IPS-15b (cell line): ENCODE data around the gene GABBR2.

ENCODE experiments used
- H3K27me3 ChIP-seq: one replicate; pipeline ENCODE4 v1.6.1; 2013; ENCODE audit warnings: low read length; ENCODE audit not compliant: control insufficient read depth, insufficient read depth
- H3K36me3 ChIP-seq: one replicate; pipeline ENCODE4 v1.6.1; 2013; ENCODE audit warnings: low read length; ENCODE audit not compliant: control insufficient read depth, insufficient read depth
- H3K4me1 ChIP-seq: one replicate; pipeline ENCODE4 v1.6.1; 2013; ENCODE audit warnings: mild to moderate bottlenecking, low read length; ENCODE audit not compliant: control insufficient read depth, insufficient read depth
- H3K4me3 ChIP-seq: one replicate; pipeline ENCODE4 v1.5.1; 2013; ENCODE audit warnings: low read depth, low read length
- H3K9ac ChIP-seq: one replicate; pipeline ENCODE4 v1.6.1; 2013; ENCODE audit warnings: low read depth, mild to moderate bottlenecking, low read length
- H3K9me3 ChIP-seq: one replicate; pipeline ENCODE4 v1.6.1; 2013; ENCODE audit warnings: mild to moderate bottlenecking, low read length; ENCODE audit not compliant: control insufficient read depth, insufficient read depth

GABBR2 gene

DNA sequence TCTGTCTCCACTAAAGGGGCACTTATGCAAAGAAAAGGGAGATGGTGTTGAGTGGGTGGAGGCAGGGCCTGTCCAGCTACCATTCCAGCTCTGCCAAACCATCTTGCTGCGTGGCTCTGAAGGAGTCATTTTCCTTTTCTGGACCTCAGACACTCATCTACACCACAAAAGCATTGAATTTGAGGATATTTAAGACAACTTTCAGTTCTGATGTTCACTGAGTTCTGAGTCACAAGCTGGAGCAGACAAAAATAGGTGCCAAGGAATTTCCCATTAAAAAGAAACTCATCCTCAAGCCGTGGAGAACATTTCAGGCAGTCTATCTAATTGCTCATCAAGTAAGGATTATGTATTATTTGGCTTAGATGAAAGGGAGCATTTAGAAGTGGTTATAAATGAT lies 258.2 kb downstream of the GABBR2 start:
- no peaks in the 10 kb centered on the region for H3K4me1 ChIP-seq
- H3K4me3 ChIP-seq, result no peak overlapping the region
- no peak overlapping the region for H3K9ac ChIP-seq
- H3K36me3 ChIP-seq, result no peaks in the 10 kb centered on the region
- no peaks in the 10 kb centered on the region for H3K9me3 ChIP-seq
- no peaks in the 10 kb centered on the region for H3K27me3 ChIP-seq

DNA sequence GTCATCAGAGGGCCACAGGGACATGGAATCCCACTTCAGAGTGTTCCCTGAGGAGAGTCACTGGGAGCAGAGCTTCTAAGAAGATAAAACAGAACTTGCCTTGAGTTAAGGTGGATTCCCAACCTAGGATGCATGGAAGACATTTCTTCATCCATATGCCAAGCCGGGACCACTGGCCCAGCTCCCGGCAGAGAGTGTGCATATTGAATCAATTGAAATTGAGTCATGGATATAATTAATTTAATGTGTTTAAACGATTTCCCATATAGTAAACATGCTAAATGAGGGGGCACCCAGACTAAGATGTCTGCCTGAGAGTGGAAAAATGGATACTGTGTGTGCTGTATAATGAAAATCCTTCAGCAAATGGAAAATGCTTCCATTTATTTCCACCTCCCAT lies 258.9 kb downstream of the GABBR2 start:
- no peak overlapping the region for H3K4me3 ChIP-seq
- no peaks in the 10 kb centered on the region for H3K36me3 ChIP-seq
- no peak overlapping the region for H3K9ac ChIP-seq
- no peaks in the 10 kb centered on the region for H3K4me1 ChIP-seq
- H3K27me3 ChIP-seq, result no peaks in the 10 kb centered on the region
- no peaks in the 10 kb centered on the region for H3K9me3 ChIP-seq

DNA sequence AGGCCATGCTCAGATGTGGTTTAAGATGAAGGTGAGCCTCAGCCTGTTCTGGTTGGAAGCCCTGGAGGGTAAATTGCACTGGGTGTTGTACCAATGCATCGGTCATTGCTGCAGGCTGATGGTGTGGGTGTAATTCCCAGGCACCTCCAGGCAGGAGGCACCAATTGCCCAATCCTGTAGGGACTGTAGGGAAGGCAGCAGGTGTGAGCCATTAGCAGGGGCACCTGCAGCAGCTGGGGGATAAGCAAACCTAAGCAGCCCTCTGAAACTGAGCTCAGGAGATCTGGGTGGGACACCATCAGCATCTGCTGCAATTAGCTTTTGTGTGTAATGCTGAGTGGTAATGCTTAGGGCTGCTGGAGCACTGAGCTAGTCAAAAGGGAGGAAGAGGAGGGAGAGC lies 263.2 kb downstream of the GABBR2 start:
- Histone ChIP-seq H3K9ac (no peak overlapping the region), H3K36me3 (no peaks in the 10 kb centered on the region), H3K4me1 (no peaks in the 10 kb centered on the region), H3K9me3 (no peaks in the 10 kb centered on the region), H3K4me3 (no peak overlapping the region), H3K27me3 (no peaks in the 10 kb centered on the region)

DNA sequence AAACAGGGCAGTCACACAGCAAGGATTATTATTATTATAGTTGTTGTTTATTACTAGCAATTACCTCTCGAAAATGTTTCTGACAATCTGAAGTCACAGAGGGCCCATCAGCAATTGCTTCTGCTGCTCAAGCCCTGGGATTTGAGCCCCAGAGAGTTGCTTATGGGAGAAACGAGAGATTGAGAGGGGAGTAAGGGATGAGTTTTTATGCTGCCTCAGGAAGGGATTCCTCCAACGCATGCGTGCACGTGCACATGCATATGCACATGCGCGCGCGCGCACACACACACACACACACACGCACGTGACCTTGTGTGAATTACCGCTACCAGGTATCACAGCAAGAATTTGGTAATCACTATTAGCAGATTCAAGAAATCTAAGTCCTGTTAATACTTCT lies 264.1 kb downstream of the GABBR2 start:
- Histone ChIP-seq H3K9me3 (no peaks in the 10 kb centered on the region), H3K36me3 (no peaks in the 10 kb centered on the region), H3K9ac (no peak overlapping the region), H3K4me3 (no peak overlapping the region), H3K4me1 (no peaks in the 10 kb centered on the region), H3K27me3 (no peaks in the 10 kb centered on the region)

DNA sequence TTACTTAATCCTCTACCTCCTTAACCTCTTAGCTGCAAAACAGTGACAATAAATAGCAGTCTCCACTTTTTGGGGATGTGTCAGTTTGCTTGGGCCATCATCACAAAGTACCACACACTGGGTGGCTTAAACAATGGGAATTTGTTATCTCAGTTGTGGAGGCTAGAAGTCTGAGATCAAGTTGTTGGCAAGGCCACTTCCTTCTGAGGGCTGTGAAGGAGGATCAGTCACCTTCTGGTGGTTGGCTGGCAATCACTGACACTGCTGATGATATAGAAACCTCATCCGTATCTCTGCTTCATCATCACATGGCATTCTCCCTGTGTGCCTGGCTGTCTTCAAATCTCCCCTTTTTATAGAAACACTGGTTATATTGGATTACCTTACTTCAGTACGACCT lies 266.2 kb downstream of the GABBR2 start:
- H3K27me3 ChIP-seq, result no peaks in the 10 kb centered on the region
- H3K4me3 ChIP-seq, result no peak overlapping the region
- H3K36me3 ChIP-seq, result no peaks in the 10 kb centered on the region
- H3K9me3 ChIP-seq, result no peaks in the 10 kb centered on the region
- no peaks in the 10 kb centered on the region for H3K4me1 ChIP-seq
- H3K9ac ChIP-seq, result no peak overlapping the region

DNA sequence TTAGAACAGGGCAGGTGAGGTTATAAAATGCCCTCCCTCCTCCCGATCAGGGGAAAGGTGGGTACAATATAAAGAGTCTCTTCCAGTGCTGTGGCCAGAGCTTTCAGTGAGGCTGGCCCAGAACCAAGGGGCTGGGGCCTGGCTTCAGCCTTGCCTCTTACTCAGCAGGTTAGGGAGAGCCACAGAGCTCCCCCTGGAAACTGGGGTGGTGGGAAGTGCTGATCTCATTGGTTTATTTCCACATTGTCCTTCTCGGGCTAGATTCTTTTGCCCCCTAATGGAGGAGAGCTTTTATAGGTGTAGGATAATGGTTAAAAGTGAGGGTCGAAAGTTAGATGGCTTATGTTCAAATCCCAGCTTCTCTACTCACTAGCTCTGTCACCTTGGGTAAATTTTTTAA lies 266.6 kb downstream of the GABBR2 start:
- H3K27me3 ChIP-seq, result no peaks in the 10 kb centered on the region
- H3K9me3 ChIP-seq, result no peaks in the 10 kb centered on the region
- no peak overlapping the region for H3K9ac ChIP-seq
- no peaks in the 10 kb centered on the region for H3K4me1 ChIP-seq
- H3K4me3 ChIP-seq, result no peak overlapping the region
- H3K36me3 ChIP-seq, result no peaks in the 10 kb centered on the region

DNA sequence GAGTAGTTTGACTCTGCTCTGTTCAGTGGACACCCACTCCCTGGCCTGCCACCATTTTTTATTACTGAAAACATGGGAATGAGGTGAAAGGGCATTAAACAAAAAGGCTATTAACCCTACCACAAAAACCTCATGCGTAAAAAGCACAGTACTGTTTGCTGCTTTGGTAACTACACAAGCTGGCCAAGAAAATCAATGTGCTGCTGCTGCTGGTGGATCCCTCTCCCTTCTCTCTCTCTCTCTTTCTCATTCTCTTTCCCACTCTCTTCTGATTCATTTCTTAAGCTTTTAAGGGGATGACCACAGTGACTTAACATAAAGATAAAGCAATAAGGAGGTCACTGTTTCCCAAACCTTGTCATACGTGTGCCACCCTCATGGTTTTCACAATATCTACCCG lies 270.1 kb downstream of the GABBR2 start:
- H3K4me3 ChIP-seq, result no peak overlapping the region
- no peaks in the 10 kb centered on the region for H3K36me3 ChIP-seq
- no peak overlapping the region for H3K9ac ChIP-seq
- no peaks in the 10 kb centered on the region for H3K27me3 ChIP-seq
- H3K9me3 ChIP-seq, result no peaks in the 10 kb centered on the region
- no peaks in the 10 kb centered on the region for H3K4me1 ChIP-seq

DNA sequence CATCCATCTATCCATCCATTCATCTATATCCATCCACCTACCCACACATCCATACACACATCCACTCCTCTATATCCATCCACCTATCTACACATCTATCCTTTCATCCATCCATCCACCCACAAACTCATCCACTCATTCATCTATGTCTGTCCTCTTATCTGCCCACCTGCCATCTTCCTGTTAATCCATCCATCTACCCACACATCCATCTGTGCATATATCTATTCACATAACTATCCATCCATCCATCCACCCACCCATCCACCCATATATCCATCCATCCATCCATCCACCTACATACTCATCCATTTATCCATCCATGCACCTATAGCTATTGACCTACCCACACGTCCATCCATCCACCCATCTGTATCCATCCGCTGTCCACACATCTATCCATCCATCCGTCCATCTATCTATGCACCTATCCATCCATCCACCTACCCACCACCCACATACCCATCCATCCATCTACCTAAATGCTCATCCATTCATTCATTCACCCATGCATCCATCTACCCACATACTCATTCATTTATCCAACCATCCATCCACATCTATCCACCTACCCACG lies 271.2 kb downstream of the GABBR2 start:
- no peaks in the 10 kb centered on the region for H3K36me3 ChIP-seq

DNA sequence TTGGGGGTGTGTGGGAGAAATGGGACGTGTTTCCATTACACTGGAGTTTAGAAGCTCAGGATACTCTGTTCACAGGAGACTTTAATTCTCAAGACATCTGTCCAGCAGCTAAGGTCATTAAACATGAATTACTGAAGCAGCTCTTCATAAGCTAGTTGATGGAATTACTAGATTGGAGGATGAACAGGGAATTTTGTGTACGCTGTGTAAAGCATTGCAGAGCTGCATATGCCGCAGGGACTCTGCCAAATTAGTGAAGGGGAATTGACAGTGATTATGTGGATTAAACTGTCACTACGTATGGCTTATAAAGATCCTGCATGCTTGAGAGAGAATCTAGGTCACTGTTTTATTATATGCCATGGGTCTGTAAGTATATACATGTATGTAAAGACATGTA lies 275.8 kb downstream of the GABBR2 start:
- no peak overlapping the region for H3K4me3 ChIP-seq
- H3K9ac ChIP-seq, result no peak overlapping the region
- no peaks in the 10 kb centered on the region for H3K36me3 ChIP-seq
- H3K9me3 ChIP-seq, result no peaks in the 10 kb centered on the region
- H3K27me3 ChIP-seq, result no peaks in the 10 kb centered on the region
- no peaks in the 10 kb centered on the region for H3K4me1 ChIP-seq

More for the DNA sequence above, 271.2 kb downstream of the GABBR2 start:
- Histone ChIP-seq H3K9ac (no peak overlapping the region), H3K27me3 (no peaks in the 10 kb centered on the region), H3K4me1 (no peaks in the 10 kb centered on the region), H3K4me3 (no peak overlapping the region), H3K9me3 (no peaks in the 10 kb centered on the region)

DNA sequence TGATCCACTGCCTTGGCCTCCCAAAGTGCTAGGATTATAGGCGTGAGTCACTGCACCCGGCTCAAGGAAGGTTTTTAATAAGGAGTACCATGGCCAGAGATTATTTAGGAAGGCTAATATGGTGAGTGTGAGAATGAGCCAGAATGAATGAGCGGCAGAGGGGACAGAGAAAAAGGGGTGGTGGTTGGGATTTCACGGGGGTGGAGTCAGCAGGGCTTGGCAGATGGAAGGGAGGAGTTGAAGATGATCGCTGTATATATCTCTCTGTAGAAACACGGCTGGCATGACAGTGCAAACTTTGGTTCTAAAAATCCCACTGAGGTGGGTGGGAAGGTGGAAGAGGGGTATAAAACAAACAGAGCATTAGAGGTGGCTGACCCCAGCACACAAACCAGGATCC lies 276.6 kb downstream of the GABBR2 start:
- H3K4me1 ChIP-seq, result no peaks in the 10 kb centered on the region
- H3K36me3 ChIP-seq, result no peaks in the 10 kb centered on the region
- H3K9ac ChIP-seq, result no peak overlapping the region
- no peaks in the 10 kb centered on the region for H3K27me3 ChIP-seq
- no peaks in the 10 kb centered on the region for H3K9me3 ChIP-seq
- no peak overlapping the region for H3K4me3 ChIP-seq

DNA sequence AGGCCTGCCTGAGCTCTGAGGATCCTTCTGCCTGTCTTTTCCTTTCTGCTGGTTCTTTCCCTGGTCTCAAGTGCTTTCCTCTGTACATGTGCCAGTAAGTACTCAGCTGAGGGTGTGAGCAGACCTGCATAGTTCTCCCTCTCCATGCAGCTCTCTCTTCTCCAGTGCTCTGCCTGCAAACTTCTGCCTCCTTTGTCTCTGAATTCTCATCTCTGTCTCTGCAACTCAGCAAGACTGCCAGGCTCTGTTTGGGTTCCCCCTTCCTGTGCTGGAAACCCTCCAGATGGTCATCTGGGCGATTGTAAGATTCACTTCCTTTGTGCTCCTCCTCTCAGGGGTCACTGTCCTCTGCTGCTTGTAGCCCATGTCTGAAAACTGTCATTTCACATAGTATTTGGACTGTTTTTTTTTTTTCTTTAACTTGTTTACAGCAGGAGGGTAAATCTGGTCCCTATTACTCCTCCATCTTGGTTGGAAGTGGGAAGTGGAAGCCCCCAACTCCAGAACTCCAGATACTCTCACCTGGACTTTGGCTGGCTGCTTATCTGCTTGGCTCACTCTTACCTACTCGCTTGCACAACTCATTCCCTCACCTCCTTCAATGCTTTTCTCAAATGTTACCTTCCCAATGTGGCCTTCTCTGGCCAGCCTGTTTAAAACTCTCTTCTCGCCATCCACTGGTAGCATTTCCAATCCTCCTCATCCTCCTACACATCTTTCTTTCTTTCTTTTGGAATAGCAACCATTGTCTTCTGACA lies 278.0 kb downstream of the GABBR2 start:
- Histone ChIP-seq H3K4me1 (no peaks in the 10 kb centered on the region), H3K4me3 (no peak overlapping the region), H3K9me3 (no peaks in the 10 kb centered on the region), H3K27me3 (no peaks in the 10 kb centered on the region), H3K9ac (no peak overlapping the region), H3K36me3 (no peaks in the 10 kb centered on the region)

DNA sequence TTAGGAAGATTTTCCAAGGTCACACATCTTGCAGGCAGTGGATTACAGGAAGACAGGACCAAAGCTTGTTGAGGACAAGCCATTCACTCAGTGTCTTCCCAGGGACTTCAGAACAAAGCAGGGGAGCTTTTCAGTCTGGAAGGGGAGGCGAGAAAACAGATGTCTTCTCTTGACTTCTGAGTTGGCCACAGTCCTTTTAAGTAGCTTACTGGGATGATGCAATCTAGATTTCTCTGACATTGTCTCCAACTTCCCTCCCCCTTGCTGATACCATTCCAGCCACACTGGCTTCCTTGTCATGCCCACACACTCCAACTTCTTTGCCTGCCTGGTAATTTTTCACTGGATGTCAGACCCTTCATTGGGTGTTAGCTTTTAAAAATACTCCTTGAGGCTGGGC lies 279.1 kb downstream of the GABBR2 start:
- no peaks in the 10 kb centered on the region for H3K4me1 ChIP-seq
- H3K36me3 ChIP-seq, result no peaks in the 10 kb centered on the region
- H3K9me3 ChIP-seq, result no peaks in the 10 kb centered on the region
- no peak overlapping the region for H3K9ac ChIP-seq
- H3K27me3 ChIP-seq, result no peaks in the 10 kb centered on the region
- no peak overlapping the region for H3K4me3 ChIP-seq
